K562 (cell line): ENCODE measurements around the gene SMYD1. TPM values are rescaled to one million over a fixed set of nuclear protein-coding genes. Genes with fewer than 3 reads are reported as not detected.

ENCODE experiments used
- ATAC-seq: fragments of 200-7000 bp; cut with Tn5 transposase; 3 replicates; pipeline ENCODE4 v1.9.1; 2020; ENCODE audit warnings: moderate library complexity
- BruUV-seq: library from RNA; stranded (reverse); fragments of 400-500 nt; replicated peaks from 2 replicates; lab custom pipeline; 2021; lab: Mats Ljungman, UMichigan
- CTCF ChIA-PET: fragments of 300-600 bp; formaldehyde crosslinking; extraction: SDS; loops from one replicate; lab custom pipeline; 2021; ENCODE audit warnings: low intra/inter-chr PET ratio; lab: Yijun Ruan, JAX
- POLR2A ChIA-PET: fragments of 300-600, 350-650 bp; sonication (Branson Sonifier 250); formaldehyde crosslinking; extraction: SDS; loops from one replicate; lab custom pipeline; 2021; ENCODE audit warnings: antibody characterized with exemption, inconsistent platforms; lab: Yijun Ruan, JAX
- DNase-seq, 4 experiments: peaks; one replicate each; pipeline versions ENCODE4 v3.0.0 to v3.0.0-alpha.2; 2011 to 2018; ENCODE audit warnings: low spot score in 3 of 4, mixed read lengths in 3 of 4; ENCODE audit errors: extremely low read depth in 1 of 4
- FAIRE-seq: peaks from 2 replicates; lab custom pipeline; 2011; peaks lifted over from hg19 to GRCh38; lab: Jason Lieb, UNC
- H2AFZ ChIP-seq: 2 replicates; pipeline ENCODE4 v1.6.0; 2011; ENCODE audit warnings: low read depth, low read length, control low read depth, inconsistent platforms
- H3K27ac ChIP-seq: fragments of 200-600 bp; 3 replicates; pipeline ENCODE4 v1.8.0; 2011; ENCODE audit warnings: low read depth, mild to moderate bottlenecking, control low read depth, inconsistent platforms, low read length, moderate library complexity, mixed read lengths; ENCODE audit errors: extremely low read depth
- H3K27me3 ChIP-seq, 2 experiments: fragments of 300-600 bp in 1 of 2; 2 replicates in 1 of 2; 3 replicates in 1 of 2; pipeline versions ENCODE4 v1.6.0 to v1.8.0; 2011; ENCODE audit warnings: inconsistent platforms in 2 of 2, low read length in 2 of 2, mild to moderate bottlenecking in 1 of 2, mixed read lengths in 1 of 2, moderate library complexity in 1 of 2; ENCODE audit not compliant: control insufficient read depth in 2 of 2, insufficient read depth in 2 of 2
- H3K36me3 ChIP-seq: fragments of 300-600 bp; 3 replicates; pipeline ENCODE4 v1.8.0; 2011; ENCODE audit warnings: mild to moderate bottlenecking, low read length, inconsistent platforms; ENCODE audit not compliant: control insufficient read depth, insufficient read depth
- H3K4me1 ChIP-seq, 2 experiments: fragments of 200-600 bp in 1 of 2; replicated peaks in 1 of 2; 2 replicates in 1 of 2; 3 replicates in 1 of 2; pipeline versions ENCODE4 v1.5.1 to v1.8.0; 2011; ENCODE audit warnings: inconsistent platforms in 2 of 2, low read length in 2 of 2, mild to moderate bottlenecking in 1 of 2, mixed read lengths in 1 of 2, moderate library complexity in 1 of 2; ENCODE audit not compliant: control insufficient read depth in 2 of 2, insufficient read depth in 2 of 2
- H3K4me2 ChIP-seq: 2 replicates; pipeline ENCODE4 v1.6.1; 2011; ENCODE audit warnings: low read length, control low read depth, inconsistent platforms, mixed read lengths; ENCODE audit not compliant: insufficient read depth
- H3K4me3 ChIP-seq: fragments of 200-600 bp; sonication (generic), shearing (Covaris generic); 2 replicates; pipeline ENCODE4 v1.5.1; 2016; ENCODE audit warnings: control low read depth, inconsistent platforms
- H3K79me2 ChIP-seq: fragments of 200-600 bp; 3 replicates; pipeline ENCODE4 v1.8.0; 2011; ENCODE audit warnings: low read length, inconsistent platforms; ENCODE audit not compliant: control insufficient read depth, insufficient read depth
- H3K9ac ChIP-seq, 2 experiments: 2 replicates each; pipeline versions ENCODE4 v1.6.0 to v1.6.1; 2011; ENCODE audit warnings: low read depth in 2 of 2, low read length in 2 of 2, control low read depth in 1 of 2, inconsistent platforms in 1 of 2, mild to moderate bottlenecking in 1 of 2, mixed read lengths in 1 of 2; ENCODE audit not compliant: insufficient read depth in 1 of 2
- H3K9me1 ChIP-seq: one replicate; pipeline ENCODE4 v1.6.0; 2011; ENCODE audit warnings: inconsistent platforms, mild to moderate bottlenecking, low read length, moderate library complexity; ENCODE audit not compliant: control insufficient read depth, insufficient read depth
- H3K9me3 ChIP-seq: replicated peaks from 2 replicates; pipeline ENCODE4 v1.5.1; 2011; ENCODE audit warnings: low read depth, low read length, inconsistent platforms; ENCODE audit not compliant: control insufficient read depth, insufficient read depth
- H4K20me1 ChIP-seq: replicated peaks from 2 replicates; pipeline ENCODE4 v1.6.1; 2011; ENCODE audit warnings: low read length, inconsistent platforms, mixed read lengths; ENCODE audit not compliant: control insufficient read depth, insufficient read depth
- TFE3 ChIP-seq: fragments of 450-650 bp; formaldehyde crosslinking; IDR thresholded peaks from 2 replicates; pipeline ENCODE4 v1.4.0; 2020; ENCODE audit warnings: mild to moderate bottlenecking, mixed read lengths
- WGBS: fragments of 100-300 bp; shearing (Covaris generic); methylation state at CpG from one replicate; pipeline ENCODE4 v1.1.6; 2016; ENCODE audit warnings: low coverage, mixed read lengths; ENCODE audit not compliant: insufficient coverage; ENCODE audit errors: missing lambda C conversion rate; 5-methylcytosine and 5-hydroxymethylcytosine counted together
- in situ Hi-C: fragments of 300-500 bp; cut with MboI; formaldehyde crosslinking; loops from 4 replicates; pipeline ENCODE4 v1.15.0; 2018; ENCODE audit warnings: inconsistent platforms, mixed read lengths
- intact Hi-C: fragments of 100-400 bp; cut with micrococcal nuclease; formaldehyde crosslinking; loops from 2 replicates; pipeline ENCODE4 v1.14.2; 2022
- polyA plus RNA-seq, 8 experiments: library from polyadenylated mRNA; depleted of rRNA in 4 of 8; stranded (reverse) in 5 of 8; unstranded in 3 of 8; fragments of >200 nt; fragmentation: Nextera tagmentation in 2 of 8; fragmentation: Illumina TruSeq in 1 of 8; extraction: Ambion mirVana in 2 of 8; extraction: Trizol in 1 of 8; gene quantifications; 2 replicates each; pipeline versions ENCODE4 v1.2.1 to v1.2.3, GENCODE V29; 2011 to 2014; ENCODE audit warnings: inconsistent platforms in 1 of 8, missing spikeins in 1 of 8
- total RNA-seq, 7 experiments: library from RNA; depleted of rRNA in 6 of 7; stranded (reverse); fragments of >200 nt in 6 of 7; fragmentation: Illumina TruSeq in 2 of 7; extraction: Trizol in 2 of 7; gene quantifications; 2 replicates each; pipeline versions ENCODE4 v1.2.1 to v1.2.3, GENCODE V29; 2011 to 2021; ENCODE audit warnings: low replicate concordance in 1 of 7
- TF ChIP-seq, protein P1 (sequence below): fragments of 250-450 bp; sonication (Bioruptor Pico); IDR thresholded peaks from 2 replicates; pipeline ENCODE4 v1.4.0; 2020; ENCODE audit warnings: borderline replicate concordance
- TF ChIP-seq, protein P2 (sequence below): sonication (generic); formaldehyde crosslinking; IDR thresholded peaks from 2 replicates; pipeline ENCODE4 v1.5.0; 2020; ENCODE audit warnings: missing genetic modification reagents

Gene SMYD1
- total and polyA plus RNA-seq, 9 of the 15 experiments (the other 6 are each of a cell fraction or from before 2014, with no cell fraction given), result not detected

DNA sequence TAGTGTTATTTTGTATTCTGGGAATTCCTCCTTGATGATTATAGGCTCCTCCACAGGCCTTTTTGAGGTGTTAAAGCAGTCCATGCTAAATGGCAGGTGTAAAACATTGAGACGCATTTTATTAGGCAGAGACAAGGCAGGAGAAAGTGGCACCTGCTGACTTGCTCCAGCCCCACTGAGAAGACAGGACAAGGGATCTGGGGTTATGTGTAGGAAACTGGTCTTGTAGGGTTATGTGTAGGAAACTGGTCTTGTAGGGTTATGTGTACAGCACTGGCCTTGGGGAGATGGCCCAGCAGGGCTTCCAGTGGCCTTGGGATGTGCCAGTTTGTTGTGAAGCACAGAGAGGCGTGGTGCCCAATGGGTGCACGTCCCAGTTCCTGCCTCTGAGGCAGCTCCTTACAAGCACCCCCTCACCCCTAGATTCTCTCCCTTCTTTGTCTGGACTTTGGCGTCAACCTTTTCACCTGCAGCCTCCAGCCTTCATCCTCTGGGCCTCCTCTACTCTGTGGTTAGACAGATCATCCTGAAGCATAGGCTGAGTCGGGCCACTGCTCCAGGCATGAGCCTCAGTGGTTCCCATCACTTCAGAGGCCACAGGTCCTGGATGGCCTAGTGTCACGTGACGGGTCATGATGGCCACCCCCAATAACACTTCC, 61.2 kb downstream of the SMYD1 start:
- Histone ChIP-seq H3K4me3 (no peak overlapping the region), H3K36me3 (no peaks in the 10 kb centered on the region), H3K4me1 (no peaks in the 10 kb centered on the region), H3K9me3 (no peaks in the 10 kb centered on the region), H3K27ac (no peak overlapping the region), H3K4me2 (no peak overlapping the region), H3K9me1 (peaks cover 2% of the 10 kb centered on the region), H3K9ac (no peak overlapping the region; a peak in 1 of 4 replicates), H2AFZ (no peak overlapping the region), H4K20me1 (peaks cover 2% of the 10 kb centered on the region; the same call in 1 of the 2 replicates), H3K79me2 (no peaks in the 10 kb centered on the region), H3K27me3 (peaks cover 21 to 60% of the 10 kb centered on the region in 2 experiments; a peak in 4 of 5 replicates)
- ATAC-seq, result no peak
- CTCF ChIA-PET, result no interaction called here
- no peak for DNase-seq
- peak; percentile 80 for TF ChIP-seq TFE3
- TF ChIP-seq, protein P1, sequence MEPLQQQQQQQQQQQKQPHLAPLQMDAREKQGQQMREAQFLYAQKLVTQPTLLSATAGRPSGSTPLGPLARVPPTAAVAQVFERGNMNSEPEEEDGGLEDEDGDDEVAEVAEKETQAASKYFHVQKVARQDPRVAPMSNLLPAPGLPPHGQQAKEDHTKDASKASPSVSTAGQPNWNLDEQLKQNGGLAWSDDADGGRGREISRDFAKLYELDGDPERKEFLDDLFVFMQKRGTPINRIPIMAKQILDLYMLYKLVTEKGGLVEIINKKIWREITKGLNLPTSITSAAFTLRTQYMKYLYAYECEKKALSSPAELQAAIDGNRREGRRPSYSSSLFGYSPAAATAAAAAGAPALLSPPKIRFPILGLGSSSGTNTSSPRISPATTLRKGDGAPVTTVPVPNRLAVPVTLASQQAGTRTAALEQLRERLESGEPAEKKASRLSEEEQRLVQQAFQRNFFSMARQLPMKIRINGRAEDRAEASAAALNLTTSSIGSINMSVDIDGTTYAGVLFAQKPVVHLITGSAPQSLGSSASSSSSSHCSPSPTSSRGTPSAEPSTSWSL (CRISPR knock-in tag), result no peak
- TF ChIP-seq, protein P2, sequence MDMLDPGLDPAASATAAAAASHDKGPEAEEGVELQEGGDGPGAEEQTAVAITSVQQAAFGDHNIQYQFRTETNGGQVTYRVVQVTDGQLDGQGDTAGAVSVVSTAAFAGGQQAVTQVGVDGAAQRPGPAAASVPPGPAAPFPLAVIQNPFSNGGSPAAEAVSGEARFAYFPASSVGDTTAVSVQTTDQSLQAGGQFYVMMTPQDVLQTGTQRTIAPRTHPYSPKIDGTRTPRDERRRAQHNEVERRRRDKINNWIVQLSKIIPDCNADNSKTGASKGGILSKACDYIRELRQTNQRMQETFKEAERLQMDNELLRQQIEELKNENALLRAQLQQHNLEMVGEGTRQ (CRISPR knock-in tag), result peak; percentile 22; the same call in 1 of the 2 replicates
- POLR2A ChIA-PET, result no interaction called here
- FAIRE-seq, result no peak
- 2% methylated on average over 7 of the region's 7 CpGs for WGBS
- no TSS peak for BruUV-seq
- in situ Hi-C loops (no loop called here), intact Hi-C loops (no loop called here)
